ENCODE data around the gene NIT1.
A peak's percentile ranks its signal among the peaks of the same experiment; 100 is the strongest.

The NIT1 gene

DNA sequence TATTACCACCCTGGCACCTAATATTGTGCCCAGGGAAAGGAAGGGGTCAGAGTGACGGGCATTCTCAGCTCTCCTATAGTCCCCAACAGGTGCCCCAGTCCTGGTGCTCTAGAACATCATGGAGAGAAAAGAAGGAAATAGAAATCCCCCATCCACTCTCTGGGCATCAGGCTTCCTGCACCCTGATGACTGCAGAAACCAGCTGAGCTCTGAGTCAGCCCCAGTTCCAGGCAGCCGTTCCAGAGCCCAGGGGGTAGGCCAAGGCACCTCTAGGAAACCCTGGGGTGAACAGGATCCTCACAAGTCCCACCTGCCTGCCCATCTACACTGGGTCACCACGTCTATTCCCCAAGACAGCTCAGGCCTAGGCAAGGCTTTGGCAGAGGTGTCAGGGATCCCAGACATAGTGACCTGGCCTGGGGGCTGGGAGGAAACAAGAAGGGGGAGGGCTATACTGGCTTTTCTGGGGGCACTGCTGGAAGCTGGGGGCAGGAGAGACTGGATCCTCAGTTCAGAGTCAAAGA is 29.3 kb upstream of the NIT1 start:
- peak overlapping the region; percentile 66 for H3K27ac ChIP-seq

GRCh38 chr1:161089251-161089924 is 28.5 kb upstream of the NIT1 start, which contains the start of gene NECTIN4:
Gene NECTIN4 (minus strand): TSS chr1:161089558. CDS start chr1:161089296, 262 bp downstream.
- no peak for TF ChIP-seq ZFX (IDR thresholded peaks at IDR 0.05)
- no peak for TF ChIP-seq CTCF (conservative IDR thresholded peaks at IDR 0.05)
- H3K27ac ChIP-seq: peak within 1 kb of the TSS; percentile 66

More for the DNA sequence above, 29.3 kb upstream of the NIT1 start:
- TF ChIP-seq CTCF (conservative IDR thresholded peaks at IDR 0.05) (no peak), ZFX (IDR thresholded peaks at IDR 0.05) (no peak)

DNA sequence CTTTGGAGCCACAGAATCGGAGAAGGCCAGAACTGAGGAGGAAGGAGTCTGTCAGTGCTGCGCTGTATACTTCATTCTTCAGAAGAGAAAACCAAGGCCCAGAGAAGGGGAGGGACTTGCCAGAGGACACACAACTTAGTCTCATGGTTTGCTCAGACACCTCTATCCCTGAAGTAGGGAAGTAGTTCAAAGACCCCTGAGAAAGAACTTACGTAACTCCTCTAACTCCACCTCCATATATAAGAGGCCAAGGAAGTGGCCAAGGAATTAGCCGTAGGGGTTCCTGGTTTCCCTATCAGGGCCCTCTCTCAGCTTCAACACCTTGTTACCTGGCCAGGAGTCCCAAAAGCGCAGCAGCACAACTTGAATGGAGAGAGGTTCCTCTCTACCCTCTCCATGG is 28.0 kb upstream of the NIT1 start:
- peak overlapping the region; percentile 66 for H3K27ac ChIP-seq
- TF ChIP-seq ZFX (IDR thresholded peaks at IDR 0.05): no peak
- no peak for TF ChIP-seq CTCF (conservative IDR thresholded peaks at IDR 0.05)

GRCh38 chr1:161090617-161091016 is 27.3 kb upstream of the NIT1 start:
- TF ChIP-seq CTCF (conservative IDR thresholded peaks at IDR 0.05) (no peak), ZFX (IDR thresholded peaks at IDR 0.05) (no peak)
- H3K27ac ChIP-seq: no peak overlapping the region

GRCh38 chr1:161091093-161091492 is 26.8 kb upstream of the NIT1 start:
- H3K27ac ChIP-seq: no peak overlapping the region

GRCh38 chr1:161091796-161092507 is 26.0 kb upstream of the NIT1 start:
- TF ChIP-seq CTCF (conservative IDR thresholded peaks at IDR 0.05) (no peak), ZFX (IDR thresholded peaks at IDR 0.05) (no peak)
- H3K27ac ChIP-seq: no peak overlapping the region

More at GRCh38 chr1:161091093-161091492, 26.8 kb upstream of the NIT1 start:
- TF ChIP-seq CTCF (conservative IDR thresholded peaks at IDR 0.05) (no peak), ZFX (IDR thresholded peaks at IDR 0.05) (no peak)

GRCh38 chr1:161092621-161093028 is 25.3 kb upstream of the NIT1 start:
- no peak for TF ChIP-seq ZFX (IDR thresholded peaks at IDR 0.05)
- no peak for TF ChIP-seq CTCF (conservative IDR thresholded peaks at IDR 0.05)
- H3K27ac ChIP-seq: no peak overlapping the region

Data from C4-2B (cell line).